SU-DHL-6 (cell line): ENCODE data around the gene PSMG2.

Experiments
- H2AFZ ChIP-seq: fragments of 200-600 bp; sonication (generic); 2 replicates; pipeline ENCODE4 v1.6.1; 2014; ENCODE audit warnings: low read depth, mild to moderate bottlenecking, moderate library complexity, mixed read lengths, antibody characterized with exemption, low read length; ENCODE audit not compliant: severe bottlenecking
- H3F3A ChIP-seq: fragments of 200-600 bp; shearing (Covaris generic); 2 replicates; pipeline ENCODE4 v1.6.0; 2016; ENCODE audit warnings: antibody characterized with exemption, mild to moderate bottlenecking; ENCODE audit not compliant: insufficient read depth
- H3K27ac ChIP-seq: fragments of 200-600 bp; sonication (generic); 2 replicates; pipeline ENCODE4 v1.5.1; 2016; ENCODE audit warnings: low read depth, mild to moderate bottlenecking, low read length, moderate library complexity, mixed read lengths
- H3K27me3 ChIP-seq: fragments of 200-600 bp; sonication (generic), shearing (Covaris generic); 2 replicates; pipeline ENCODE4 v1.6.0; 2014; ENCODE audit warnings: mild to moderate bottlenecking, low read length
- H3K36me3 ChIP-seq: fragments of 200-600 bp; sonication (generic); 2 replicates; pipeline ENCODE4 v1.6.1; 2014; ENCODE audit warnings: mild to moderate bottlenecking, low read length, mixed read lengths
- H3K4me2 ChIP-seq: fragments of 300-600, 200-600 bp; shearing (Covaris generic), sonication (generic); 2 replicates; pipeline ENCODE4 v1.6.0; 2014; ENCODE audit warnings: low read length, low read depth, mild to moderate bottlenecking; ENCODE audit not compliant: poor library complexity, severe bottlenecking
- H3K4me3 ChIP-seq: fragments of 200-600 bp; sonication (generic); 2 replicates; pipeline ENCODE4 v1.5.1; 2014; ENCODE audit warnings: antibody characterized with exemption, low read length, mild to moderate bottlenecking, mixed read lengths; ENCODE audit not compliant: insufficient read depth, poor library complexity, severe bottlenecking
- H3K79me2 ChIP-seq: fragments of 200-600 bp; sonication (generic); 2 replicates; pipeline ENCODE4 v1.6.1; 2014; ENCODE audit warnings: mild to moderate bottlenecking, low read length, moderate library complexity; ENCODE audit not compliant: insufficient read depth
- H3K9ac ChIP-seq: fragments of 200-600 bp; sonication (generic); 2 replicates; pipeline ENCODE4 v1.7.0; 2014; ENCODE audit warnings: mild to moderate bottlenecking, low read length
- H3K9me2 ChIP-seq: fragments of 200-600 bp; sonication (generic); replicated peaks from 2 replicates; pipeline ENCODE4 v1.6.1; 2014; ENCODE audit warnings: low read length; ENCODE audit not compliant: insufficient read depth
- H3K9me3 ChIP-seq: fragments of 200-600 bp; sonication (generic); 2 replicates; pipeline ENCODE4 v1.6.1; 2014; ENCODE audit warnings: low read length, mixed read lengths; ENCODE audit not compliant: insufficient read depth
- H4K20me1 ChIP-seq: fragments of 200-600 bp; sonication (generic); 2 replicates; pipeline ENCODE4 v1.6.1; 2014; ENCODE audit warnings: low read depth, mild to moderate bottlenecking, antibody characterized with exemption, low read length, moderate library complexity, mixed read lengths
- EZH2phosphoT487 ChIP-seq: fragments of 200-600 bp; sonication (generic), shearing (Covaris generic); conservative IDR thresholded peaks from 2 replicates; pipeline ENCODE4 v1.6.1; 2018; ENCODE audit warnings: mild to moderate bottlenecking, antibody characterized with exemption, low read length, moderate library complexity, mixed read lengths
- TF ChIP-seq, protein P1 (sequence below): fragments of 200-600 bp; sonication (generic); IDR thresholded peaks from one replicate; pipeline ENCODE4 v1.5.1; 2017; ENCODE audit warnings: antibody characterized with exemption, mild to moderate bottlenecking, low read length, moderate library complexity; ENCODE audit not compliant: insufficient read depth, poor library complexity, severe bottlenecking

Gene PSMG2

DNA sequence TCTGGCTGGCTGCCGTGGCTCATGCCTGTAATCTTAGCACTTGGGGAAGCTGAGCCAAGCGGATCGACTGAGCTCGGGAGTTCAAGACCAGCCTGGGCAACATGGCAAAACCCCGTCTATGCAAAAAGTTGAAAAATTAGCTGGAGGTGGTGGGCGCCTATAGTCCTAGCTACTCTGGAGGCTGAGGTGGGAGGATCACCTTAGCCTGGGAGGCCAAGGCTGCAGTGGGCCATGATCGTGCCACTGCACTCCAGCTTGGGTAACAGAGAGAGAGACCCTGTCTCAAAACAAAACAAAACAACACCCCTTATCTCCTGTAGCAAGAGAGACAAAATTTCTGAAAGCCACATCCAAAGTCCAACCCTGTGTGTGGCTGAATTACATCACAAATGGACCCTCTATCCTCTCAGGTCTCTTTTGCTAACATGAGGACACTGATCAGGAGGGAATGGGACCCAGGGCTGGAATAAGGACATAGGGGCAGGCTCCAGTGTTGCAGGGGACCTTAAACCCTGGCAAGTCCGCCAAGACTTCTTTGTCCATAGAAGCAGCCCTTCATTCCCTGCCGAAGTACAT is 64.8 kb downstream of the PSMG2 start:
- Histone ChIP-seq H3K4me2 (no peak overlapping the region), H3K4me3 (no peak overlapping the region)

DNA sequence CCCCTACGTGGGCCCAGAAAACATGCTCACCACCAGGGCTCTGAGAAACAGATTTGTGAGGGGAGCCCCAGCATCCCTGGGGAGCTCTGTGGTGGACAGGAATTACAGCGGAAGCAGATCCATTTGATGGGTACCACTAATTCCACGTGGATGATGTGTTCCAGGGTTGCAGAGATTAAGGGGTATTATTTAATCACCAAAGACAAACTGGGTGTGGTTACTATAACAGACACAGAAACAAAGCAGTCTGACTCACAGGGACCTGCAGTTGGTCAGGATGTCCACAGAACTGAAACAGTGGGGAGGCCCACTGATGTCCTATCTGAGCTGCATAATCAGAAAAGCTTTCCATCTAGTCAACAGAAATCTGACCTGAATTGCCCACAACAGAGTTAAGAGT is 65.8 kb downstream of the PSMG2 start:
- H3K4me2 ChIP-seq = no peak overlapping the region

More for the DNA sequence above, 64.8 kb downstream of the PSMG2 start:
- Histone ChIP-seq H3K9me3 (no peaks in the 10 kb centered on the region), H3F3A (no peaks in the 10 kb centered on the region), H4K20me1 (no peaks in the 10 kb centered on the region), H3K27me3 (no peaks in the 10 kb centered on the region), H3K9ac (no peak overlapping the region), H3K79me2 (no peaks in the 10 kb centered on the region), H3K27ac (no peak overlapping the region), H3K36me3 (no peaks in the 10 kb centered on the region), H3K9me2 (no peaks in the 10 kb centered on the region), H2AFZ (no peak overlapping the region)
- TF ChIP-seq, protein P1, sequence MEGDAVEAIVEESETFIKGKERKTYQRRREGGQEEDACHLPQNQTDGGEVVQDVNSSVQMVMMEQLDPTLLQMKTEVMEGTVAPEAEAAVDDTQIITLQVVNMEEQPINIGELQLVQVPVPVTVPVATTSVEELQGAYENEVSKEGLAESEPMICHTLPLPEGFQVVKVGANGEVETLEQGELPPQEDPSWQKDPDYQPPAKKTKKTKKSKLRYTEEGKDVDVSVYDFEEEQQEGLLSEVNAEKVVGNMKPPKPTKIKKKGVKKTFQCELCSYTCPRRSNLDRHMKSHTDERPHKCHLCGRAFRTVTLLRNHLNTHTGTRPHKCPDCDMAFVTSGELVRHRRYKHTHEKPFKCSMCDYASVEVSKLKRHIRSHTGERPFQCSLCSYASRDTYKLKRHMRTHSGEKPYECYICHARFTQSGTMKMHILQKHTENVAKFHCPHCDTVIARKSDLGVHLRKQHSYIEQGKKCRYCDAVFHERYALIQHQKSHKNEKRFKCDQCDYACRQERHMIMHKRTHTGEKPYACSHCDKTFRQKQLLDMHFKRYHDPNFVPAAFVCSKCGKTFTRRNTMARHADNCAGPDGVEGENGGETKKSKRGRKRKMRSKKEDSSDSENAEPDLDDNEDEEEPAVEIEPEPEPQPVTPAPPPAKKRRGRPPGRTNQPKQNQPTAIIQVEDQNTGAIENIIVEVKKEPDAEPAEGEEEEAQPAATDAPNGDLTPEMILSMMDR = no peak
- no peak for TF ChIP-seq EZH2phosphoT487

DNA sequence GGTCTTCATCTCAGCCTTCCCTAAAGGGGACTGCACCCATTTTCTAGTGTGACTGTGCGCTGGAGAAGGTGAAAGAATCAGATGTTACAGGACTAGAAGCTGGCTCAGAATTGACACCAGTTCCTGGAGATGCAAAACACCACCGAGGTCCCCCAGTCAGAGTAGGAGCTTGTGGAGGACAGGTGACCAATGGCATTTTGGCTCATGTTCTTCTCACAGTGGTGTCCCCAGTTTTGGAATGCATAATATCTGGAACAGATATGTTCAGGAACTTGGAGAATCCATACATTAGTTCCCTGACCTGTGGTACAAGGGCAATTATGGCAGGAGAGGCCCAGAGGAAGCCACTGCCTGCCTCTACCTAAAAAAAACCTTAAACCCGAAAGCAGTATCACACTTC is 66.3 kb downstream of the PSMG2 start:
- H3K9me3 ChIP-seq = no peaks in the 10 kb centered on the region
- H2AFZ ChIP-seq = no peak overlapping the region
- H3K9ac ChIP-seq = no peak overlapping the region
- H3K4me2 ChIP-seq = no peak overlapping the region
- H3F3A ChIP-seq = no peaks in the 10 kb centered on the region
- H3K9me2 ChIP-seq = no peaks in the 10 kb centered on the region
- H3K27ac ChIP-seq = no peak overlapping the region
- H3K79me2 ChIP-seq = no peaks in the 10 kb centered on the region
- no peaks in the 10 kb centered on the region for H4K20me1 ChIP-seq
- H3K36me3 ChIP-seq = no peaks in the 10 kb centered on the region
- TF ChIP-seq EZH2phosphoT487 = no peak
- TF ChIP-seq, protein P1 = no peak
- H3K27me3 ChIP-seq = no peaks in the 10 kb centered on the region
- H3K4me3 ChIP-seq = no peak overlapping the region

More for the DNA sequence above, 65.8 kb downstream of the PSMG2 start:
- Histone ChIP-seq H3K4me3 (no peak overlapping the region), H2AFZ (no peak overlapping the region), H3K27me3 (no peaks in the 10 kb centered on the region), H3K9me2 (no peaks in the 10 kb centered on the region), H4K20me1 (no peaks in the 10 kb centered on the region), H3F3A (no peaks in the 10 kb centered on the region), H3K27ac (no peak overlapping the region), H3K9ac (no peak overlapping the region), H3K36me3 (no peaks in the 10 kb centered on the region), H3K9me3 (no peaks in the 10 kb centered on the region), H3K79me2 (no peaks in the 10 kb centered on the region)
- no peak for TF ChIP-seq EZH2phosphoT487

DNA sequence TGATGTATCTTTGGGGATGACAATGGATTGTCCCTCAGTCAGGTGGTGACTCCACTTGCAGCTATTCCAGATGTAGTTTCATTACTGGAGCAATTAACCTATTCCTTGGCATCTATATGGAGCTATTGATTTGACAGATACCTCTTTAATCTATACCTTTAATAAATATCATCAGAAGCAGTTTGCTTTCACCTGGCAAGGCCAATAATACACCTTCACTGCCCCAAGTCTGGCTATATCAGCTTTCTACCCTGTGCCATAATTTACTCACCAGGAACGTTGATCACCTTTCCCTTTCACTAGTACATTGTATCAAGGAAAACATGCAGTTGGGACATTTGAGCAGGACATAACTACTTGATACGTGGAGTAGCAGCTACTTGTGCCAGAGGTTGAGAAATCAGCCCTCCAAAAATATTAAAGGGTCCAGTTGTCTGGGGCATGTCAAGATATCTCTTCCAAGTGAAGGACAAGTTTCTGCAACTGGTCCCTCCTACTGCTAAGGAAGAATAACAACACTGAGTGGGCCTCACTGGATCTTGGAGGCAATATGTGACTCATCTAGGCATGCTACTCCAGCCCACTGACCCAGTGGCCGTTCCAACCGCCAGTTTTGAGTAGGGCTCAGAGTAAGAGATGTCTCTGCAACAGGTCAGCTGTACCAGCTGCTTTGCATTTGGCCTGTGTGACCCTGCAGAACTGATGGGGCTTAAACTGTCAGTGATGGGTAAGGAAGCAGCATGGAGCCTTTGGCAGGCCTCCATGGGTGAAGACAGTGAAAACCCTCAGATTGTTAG is 67.0 kb downstream of the PSMG2 start:
- Histone ChIP-seq H3K36me3 (no peaks in the 10 kb centered on the region), H4K20me1 (no peaks in the 10 kb centered on the region), H2AFZ (no peak overlapping the region), H3F3A (no peaks in the 10 kb centered on the region), H3K27me3 (no peaks in the 10 kb centered on the region), H3K27ac (no peak overlapping the region), H3K4me2 (no peak overlapping the region), H3K4me3 (no peak overlapping the region), H3K9me3 (no peaks in the 10 kb centered on the region), H3K9ac (no peak overlapping the region), H3K79me2 (no peaks in the 10 kb centered on the region), H3K9me2 (no peaks in the 10 kb centered on the region)
- no peak for TF ChIP-seq EZH2phosphoT487
- TF ChIP-seq, protein P1 = no peak
